ENCODE data around the gene SLC24A4.

SLC24A4 gene

DNA sequence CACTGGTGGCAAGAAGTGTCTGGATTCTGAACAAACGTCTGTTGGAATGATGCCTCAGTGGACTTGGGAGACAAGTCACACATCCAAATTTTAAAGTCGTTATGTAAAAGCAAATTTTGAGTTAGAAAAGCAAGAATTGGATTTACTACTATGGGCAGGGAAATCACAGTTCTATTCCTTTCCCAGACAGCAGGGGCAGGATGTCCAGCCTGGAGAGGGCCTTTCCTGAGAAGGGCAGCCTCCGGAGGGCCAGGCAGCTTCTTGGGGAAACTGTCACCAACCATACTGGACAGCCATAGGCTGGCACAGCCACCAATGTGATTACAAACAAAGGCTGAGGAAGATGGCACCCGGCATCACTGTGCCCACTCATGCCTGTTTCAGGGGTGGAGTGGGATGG is 11.1 kb downstream of the SLC24A4 start:
- no peak for TF ChIP-seq CTCF (conservative IDR thresholded peaks at IDR 0.05)
- H3K27ac ChIP-seq, result no peak overlapping the region

DNA sequence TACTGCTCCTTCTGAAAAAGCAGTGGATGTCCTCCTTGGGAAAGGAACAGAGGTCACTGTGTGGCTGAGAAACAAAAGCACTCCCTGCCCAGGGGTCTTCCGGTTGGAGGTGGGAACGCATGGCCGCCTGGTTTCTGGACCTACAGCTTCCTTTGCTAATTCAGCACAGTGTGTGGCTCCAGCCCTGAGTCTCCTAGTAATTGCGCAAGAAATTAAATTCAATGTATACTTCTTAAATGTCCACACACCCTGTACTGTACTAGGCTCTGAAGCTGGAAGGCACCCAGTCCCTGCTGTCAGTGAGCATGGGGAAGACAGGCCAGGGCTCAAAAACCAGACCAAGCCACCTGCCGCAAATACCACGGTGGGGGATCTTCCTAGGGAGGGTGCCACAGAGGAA is 13.4 kb downstream of the SLC24A4 start:
- TF ChIP-seq CTCF (conservative IDR thresholded peaks at IDR 0.05), result no peak
- H3K27ac ChIP-seq, result no peak overlapping the region

- no peak overlapping the region for H3K27ac ChIP-seq
- TF ChIP-seq CTCF (conservative IDR thresholded peaks at IDR 0.05), result no peak
These were observed 16.5 kb downstream of the SLC24A4 start for GRCh38 chr14:92339426-92339825.

- no peak overlapping the region for H3K27ac ChIP-seq
- no peak for TF ChIP-seq CTCF (conservative IDR thresholded peaks at IDR 0.05)
These were observed 17.1 kb downstream of the SLC24A4 start for GRCh38 chr14:92340071-92340470.

- no peak for TF ChIP-seq CTCF (conservative IDR thresholded peaks at IDR 0.05)
- H3K27ac ChIP-seq, result no peak overlapping the region
These were observed 18.0 kb downstream of the SLC24A4 start for GRCh38 chr14:92340931-92341330.

- no peak for TF ChIP-seq CTCF (conservative IDR thresholded peaks at IDR 0.05)
- no peak overlapping the region for H3K27ac ChIP-seq
These were observed 18.8 kb downstream of the SLC24A4 start for GRCh38 chr14:92341791-92342190.

- H3K27ac ChIP-seq, result peak overlapping the region; percentile 91
- TF ChIP-seq CTCF (conservative IDR thresholded peaks at IDR 0.05), result no peak
These were observed 25.2 kb downstream of the SLC24A4 start for GRCh38 chr14:92348154-92348553.

DNA sequence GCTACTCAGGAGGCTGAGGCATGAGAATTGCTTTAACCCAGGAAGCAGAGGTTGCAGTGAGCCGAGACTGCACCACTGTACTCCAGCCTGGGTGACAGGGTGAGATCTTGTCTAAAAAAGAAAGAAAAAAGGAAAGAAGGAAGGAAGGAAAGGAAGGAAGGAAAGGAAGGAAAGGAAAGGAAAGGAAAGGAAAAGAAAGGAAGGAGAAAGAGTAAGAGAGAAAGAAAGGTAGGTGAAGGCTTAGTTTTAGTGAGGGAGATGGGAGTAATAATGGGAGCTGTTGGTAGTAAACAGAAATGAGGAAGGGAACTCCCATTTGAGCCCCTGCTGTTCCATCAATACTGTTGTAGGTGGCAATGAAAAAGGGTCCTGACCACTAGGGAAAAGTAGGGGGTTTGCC is 28.8 kb downstream of the SLC24A4 start:
- H3K27ac ChIP-seq, result no peak overlapping the region
- TF ChIP-seq CTCF (conservative IDR thresholded peaks at IDR 0.05), result no peak
